Measurements from ENCODE around the gene SPATC1L.
"Not testable (repeated sequence)": the region's sequence is repeated elsewhere in the genome, so short reads cannot be mapped to it uniquely, and the experiment has no call there.

SPATC1L gene

DNA sequence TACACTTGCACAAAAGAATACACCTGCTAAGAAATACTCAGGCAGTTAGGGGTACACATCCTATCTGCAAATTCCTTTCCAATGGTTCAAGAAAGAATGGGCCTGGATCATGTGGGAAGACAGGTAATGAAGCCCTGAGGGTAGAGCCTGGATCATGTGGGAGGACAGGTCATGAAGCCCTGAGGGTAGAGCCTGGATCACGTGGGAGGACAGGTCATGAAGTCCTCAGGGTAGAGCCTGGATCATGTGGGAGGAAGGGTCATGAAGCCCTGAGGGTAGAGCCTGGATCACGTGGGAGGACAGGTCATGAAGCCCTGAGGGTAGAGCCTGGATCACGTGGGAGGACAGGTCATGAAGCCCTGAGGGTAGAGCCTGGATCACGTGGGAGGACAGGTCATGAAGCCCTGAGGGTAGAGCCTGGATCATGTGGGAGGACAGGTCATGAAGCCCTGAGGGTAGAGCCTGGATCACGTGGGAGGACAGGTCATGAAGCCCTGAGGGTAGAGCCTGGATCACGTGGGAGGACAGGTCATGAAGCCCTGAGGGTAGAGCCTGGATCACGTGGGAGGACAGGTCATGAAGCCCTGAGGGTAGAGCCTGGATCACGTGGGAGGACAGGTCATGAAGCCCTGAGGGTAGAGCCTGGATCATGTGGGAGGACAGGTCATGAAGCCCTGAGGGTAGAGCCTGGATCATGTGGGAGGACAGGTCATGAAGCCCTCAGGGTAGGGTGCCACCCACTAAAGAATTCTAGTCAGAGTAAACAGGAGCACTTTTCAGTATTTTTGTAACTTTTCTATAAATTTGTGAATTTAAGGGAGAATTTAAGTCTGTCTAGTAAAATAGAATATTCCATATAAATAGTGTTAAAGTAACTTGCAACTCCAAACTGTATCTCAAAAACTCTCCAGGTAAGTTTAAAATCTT, 16.9 kb upstream of the SPATC1L start:
- FAIRE-seq; DNase-seq (ENCODE audit: insufficient read length, low spot score): not testable (repeated sequence)

DNA sequence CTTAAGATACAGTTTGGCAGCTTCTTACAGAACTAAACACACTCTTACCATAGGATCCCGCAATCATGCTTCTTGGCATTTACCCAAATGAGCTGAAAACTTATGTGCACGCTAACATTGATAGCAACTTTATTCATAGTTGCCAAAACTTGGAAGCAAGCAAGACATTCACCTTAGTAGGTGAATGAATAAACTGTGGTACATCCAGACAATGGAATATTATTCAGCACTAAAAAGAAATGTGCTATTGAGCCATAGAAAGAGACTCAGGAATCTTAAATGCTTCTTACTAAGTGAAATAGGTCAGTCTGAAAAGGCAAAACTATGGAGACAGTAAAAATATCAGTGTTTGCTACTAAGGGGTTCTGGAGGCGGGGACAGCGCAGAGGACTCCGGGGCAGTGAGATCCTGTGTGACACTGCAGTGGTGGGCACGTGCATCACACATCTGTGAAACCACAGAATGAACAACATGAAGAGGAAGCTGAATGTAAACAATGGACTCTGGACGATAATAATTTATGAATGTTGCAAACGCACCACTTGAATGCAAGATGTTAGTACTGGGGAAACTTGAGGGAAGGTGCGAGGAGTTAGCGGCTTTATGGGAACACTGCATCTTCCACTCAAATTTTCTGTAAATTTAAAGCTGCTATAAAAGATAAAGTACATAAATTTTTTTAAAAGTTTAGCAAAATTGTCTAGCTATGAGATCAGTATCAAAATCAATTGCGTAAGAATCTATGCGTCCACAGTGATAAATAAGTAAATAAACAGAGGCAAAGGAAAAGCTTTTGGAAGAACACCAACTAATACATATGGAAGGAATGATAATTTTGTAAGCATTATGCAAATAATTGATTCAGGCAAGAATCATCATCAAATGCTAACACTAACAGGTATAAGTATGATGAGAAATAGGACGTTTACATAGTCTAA, 15.4 kb upstream of the SPATC1L start:
- no peak for FAIRE-seq
- no peak for DNase-seq (ENCODE audit: insufficient read length, low spot score)

DNA sequence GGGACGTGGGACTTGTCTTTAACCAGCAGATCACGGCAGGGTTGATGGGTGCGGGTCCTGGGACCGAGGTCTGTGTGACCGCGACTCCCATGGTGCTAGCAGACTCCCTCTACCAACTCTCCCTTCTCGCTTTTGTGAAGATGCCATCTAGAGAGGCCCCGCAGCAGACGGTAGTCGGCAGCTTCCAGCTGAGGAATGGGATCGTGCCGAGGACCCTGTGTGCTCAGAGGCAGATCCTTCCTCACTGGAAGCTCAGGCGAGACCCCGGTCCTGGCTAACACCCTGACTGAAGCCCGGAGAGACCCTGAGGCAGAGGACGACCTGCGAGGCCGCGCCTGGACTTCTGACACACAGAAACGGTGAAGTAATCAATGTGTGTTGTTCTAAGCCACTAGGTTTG, 12.5 kb upstream of the SPATC1L start:
- DNase-seq (ENCODE audit: insufficient read length, low spot score) (no peak), FAIRE-seq (no peak)

DNA sequence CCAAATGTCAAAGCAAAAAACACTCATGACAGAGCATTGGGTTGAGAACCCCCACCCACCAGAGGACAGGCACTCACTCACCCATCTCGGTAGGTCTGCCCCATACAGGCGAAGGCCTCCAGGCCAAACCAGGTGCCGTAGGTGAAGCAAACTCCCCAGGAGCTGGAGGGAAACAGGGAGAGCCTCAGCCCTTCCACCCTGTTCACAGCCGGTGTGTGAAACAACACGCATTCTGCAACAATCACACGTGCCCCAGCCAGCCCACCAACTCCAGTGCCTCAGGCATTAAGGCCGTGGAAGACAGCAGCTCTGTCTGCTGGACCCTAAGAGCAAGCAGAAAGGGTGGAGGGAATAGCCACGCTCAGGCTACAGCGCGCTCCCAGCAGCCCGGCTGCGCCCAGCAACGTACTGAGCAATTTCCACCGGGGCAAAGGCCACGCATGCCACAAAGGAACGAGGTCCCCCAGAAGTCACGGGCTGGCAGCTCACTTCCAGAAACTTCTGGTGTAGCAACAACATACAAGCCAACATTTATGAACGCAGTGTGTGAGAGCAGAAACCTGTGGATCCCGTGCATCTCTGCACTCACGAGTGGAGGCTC, 11.4 kb upstream of the SPATC1L start:
- DNase-seq (ENCODE audit: insufficient read length, low spot score): no peak
- no peak for FAIRE-seq

DNA sequence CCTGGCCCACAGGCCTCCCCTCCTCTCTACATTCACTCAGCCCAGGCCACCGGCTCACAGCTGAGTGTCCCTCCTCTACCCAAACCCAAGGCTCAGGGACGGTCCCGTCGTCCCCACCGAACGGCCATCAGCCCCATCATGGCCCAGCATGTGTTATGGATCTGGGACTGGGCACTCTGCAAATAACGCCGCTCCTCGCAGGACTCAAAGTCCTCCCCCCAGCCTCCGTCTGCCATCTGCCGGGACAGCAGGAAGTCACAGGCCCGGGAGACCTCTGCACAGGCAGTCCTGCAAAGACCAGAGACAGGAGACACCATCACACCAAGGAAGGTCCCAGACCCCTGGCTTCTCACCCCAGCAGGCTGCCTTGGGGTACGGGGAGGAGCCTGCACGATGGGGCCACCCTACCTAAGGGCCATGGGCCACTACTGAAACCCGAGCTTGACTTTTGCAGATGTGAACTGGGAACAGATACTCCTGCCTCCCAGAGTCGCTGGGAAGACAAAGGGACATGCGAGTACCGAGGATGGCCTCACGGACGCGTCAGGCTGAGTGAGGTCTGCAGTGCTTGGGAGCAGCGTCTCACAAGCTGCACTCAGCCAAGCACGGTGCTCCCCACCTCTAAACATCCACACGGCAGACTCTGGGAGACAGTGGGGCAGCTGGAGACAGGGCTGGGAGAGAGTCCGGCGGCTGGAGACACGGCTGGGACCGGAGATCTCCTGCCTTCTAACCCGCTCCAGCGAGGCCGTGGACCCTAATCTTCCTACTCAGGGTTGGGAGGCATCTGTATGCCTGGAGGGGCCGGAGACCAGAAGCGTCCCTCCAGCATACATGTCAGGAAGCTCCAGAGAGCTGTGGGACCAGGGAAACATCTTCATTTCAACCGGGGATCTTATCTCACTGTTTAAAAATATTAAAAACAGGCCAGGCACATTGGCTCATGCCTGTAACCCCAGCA, 10.4 kb upstream of the SPATC1L start:
- FAIRE-seq: no peak
- no peak for DNase-seq (ENCODE audit: insufficient read length, low spot score)

DNA sequence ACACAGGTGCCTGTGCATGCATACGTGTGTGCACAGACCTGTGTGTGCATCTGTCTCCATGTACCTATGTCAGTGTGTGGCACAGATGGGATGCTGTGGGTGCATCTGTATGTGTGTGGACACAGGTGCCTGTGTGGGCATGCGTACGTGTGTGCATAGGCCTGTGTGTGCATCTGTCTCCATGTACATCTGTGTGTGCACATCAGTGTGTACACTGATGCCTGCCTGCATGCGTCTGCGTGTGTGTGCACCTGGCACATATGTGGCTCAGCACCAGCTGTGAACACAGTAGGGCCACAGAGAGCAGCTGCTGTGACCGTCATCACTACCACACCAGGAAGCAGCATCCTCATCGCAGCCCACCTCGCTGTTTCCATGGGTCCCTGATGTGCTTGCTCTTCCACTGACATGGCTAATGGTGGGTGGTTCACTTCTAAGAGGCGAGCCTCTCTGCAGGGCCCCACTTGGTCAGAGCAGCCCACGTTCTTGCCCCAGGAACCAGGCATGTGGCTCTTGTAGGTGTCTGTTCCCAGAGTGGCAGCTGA, 9.6 kb upstream of the SPATC1L start:
- FAIRE-seq (no peak), DNase-seq (ENCODE audit: insufficient read length, low spot score) (no peak)

DNA sequence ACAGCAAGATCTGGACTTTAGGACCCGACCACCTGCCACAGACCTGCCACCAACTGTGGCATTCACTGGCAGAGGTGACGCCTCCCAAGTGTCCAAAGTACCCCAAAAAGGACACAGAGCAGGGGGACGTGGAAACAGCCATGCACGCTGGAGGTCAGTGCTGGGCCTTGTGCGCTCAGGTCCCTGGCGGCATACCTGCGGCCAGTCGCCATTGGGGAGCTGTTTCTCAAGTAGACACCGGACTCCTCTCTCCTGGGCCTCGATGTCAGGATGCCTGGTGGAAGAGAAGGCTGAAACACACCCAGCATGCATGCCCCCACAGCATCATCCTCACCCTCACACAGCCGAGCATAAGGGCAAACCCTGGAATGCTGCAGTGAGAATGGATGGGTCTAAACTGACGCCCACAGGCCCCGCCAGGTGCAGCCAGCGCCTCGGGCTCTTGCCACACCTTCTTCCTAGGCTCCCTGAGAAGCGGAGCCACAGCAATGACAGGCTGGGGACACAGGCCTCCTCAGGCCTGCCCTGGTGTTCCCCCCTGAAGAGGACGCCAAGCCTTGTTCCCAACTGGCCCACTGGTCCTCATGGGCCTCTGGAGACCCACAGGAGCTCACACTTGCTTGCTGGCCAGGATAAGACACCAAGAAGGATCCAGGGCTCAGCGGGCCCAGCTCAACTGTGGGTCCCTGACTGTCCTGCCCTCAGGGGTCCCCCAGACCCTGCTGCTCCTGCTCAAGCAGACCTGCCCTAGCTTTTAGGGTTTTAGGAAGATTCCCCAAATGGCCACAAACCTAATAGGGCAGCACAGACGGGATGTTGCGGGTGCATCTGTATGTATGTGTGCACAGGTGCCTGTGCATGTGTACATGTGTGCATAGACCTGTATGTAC, 7.7 kb upstream of the SPATC1L start:
- FAIRE-seq (no peak), DNase-seq (ENCODE audit: insufficient read length, low spot score) (no peak)

DNA sequence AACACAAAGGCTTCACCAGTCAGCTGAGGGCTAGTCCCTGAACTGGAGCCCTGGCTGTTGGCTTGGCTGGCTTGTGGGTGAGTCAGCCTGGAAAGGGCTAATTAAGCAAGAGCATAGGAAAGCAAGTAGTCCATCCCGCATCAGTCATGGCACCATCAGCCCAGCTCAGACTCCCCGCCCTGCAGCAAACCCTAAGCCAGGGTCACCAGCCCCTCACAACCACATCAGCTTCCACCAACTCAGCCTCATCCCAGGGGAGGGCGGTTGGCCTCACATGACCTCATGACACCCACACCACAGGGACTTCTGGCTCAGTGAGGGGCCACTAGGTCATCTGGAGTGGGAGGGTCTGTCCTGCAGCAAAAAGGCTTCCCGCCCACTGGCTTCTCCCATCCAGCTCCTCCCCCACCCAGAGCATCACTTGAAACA, 7.0 kb upstream of the SPATC1L start:
- FAIRE-seq (no peak), DNase-seq (ENCODE audit: insufficient read length, low spot score) (peak; percentile 28)

DNA sequence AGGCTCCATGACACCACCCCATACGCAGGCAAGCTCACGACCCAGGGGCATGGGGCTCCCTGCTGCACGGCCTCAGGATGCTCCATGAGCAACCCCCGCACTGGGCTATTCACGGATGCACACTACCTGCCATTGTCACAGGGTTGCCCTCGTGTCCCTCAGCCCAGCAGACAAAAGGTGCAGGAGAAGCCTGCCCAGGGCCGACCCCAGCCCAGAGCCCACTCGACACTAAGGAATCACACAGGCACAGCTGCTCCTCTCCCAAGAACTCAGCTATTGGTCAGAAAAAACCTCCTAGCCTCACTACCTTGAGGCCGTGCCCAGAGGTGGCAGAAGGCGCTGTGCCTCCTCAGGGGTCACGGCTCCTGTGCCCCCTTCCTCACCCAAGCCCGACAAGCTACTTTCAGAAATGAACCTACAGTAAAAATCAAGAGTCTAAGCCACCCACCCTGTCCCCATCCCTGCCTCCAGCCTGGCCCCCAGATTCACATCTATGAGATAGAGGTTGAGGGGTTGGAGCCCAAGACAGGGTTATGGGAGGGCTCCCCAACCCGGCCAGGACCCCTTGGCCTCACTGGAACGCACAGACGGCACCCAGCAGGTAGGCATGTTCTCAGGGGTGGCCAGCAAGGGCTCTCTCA, 6.4 kb upstream of the SPATC1L start:
- FAIRE-seq: no peak
- DNase-seq (ENCODE audit: insufficient read length, low spot score): no peak

DNA sequence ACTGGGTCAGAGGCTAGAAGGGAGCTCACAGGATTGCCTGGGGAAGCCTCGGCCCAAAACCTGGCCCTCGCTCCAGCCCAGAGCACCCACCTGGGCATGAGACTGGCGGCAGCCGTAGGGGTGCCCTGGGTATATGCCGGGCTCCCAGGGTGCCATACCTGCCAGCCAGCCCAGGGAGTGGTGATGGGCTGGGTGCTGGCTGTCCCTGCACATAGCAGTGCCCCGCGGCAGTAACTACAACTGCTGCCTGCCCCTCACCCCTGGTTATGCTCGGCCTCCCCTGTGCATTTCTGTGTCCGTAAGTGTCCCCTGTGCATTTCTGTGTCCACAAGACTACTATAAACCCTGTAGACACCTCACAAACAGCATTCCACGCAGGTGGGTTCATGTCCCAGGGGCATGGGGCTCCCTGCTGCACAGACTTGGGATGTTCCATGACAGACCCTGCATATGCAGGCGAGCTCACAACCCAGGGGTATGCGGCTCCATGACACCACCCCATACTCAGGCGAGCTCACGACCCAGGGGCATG, 5.8 kb upstream of the SPATC1L start:
- no peak for FAIRE-seq
- no peak for DNase-seq (ENCODE audit: insufficient read length, low spot score)

DNA sequence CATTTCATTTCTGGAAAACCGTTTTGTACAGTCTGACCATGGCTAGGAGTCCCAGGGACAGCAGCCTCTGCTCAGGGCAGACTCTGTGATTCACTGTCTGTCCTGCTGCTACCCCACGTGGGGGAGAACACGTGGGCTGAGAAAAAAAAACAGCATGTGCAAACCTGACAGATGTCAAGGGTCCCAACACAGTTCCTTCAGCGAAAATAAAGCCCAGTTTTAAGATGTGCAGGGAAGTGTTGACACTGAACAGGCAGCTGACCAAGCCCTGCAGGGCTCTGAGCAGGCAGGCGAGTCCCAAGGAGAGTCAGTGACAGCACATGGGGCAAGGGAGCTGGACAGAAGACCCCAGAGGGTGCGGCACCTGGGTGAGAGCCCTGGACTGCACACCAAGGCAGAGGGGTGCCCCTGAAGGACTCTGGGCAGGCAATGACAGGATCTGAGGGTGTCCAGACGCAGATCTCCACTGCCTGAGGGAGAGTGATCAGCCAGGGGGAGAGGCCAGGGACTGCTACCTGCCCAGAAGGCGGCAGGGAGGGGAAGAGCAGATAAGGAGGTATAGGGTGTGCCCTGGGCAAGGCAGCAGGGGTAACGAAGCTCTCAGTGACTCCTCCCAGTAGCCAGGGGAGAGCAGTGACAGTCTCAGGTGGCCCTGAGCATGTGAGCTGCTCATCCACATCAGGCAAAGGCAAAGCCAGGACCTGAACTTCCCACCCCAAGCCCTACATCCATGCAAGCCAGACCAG, 5.1 kb upstream of the SPATC1L start:
- no peak for DNase-seq (ENCODE audit: insufficient read length, low spot score)
- no peak for FAIRE-seq

DNA sequence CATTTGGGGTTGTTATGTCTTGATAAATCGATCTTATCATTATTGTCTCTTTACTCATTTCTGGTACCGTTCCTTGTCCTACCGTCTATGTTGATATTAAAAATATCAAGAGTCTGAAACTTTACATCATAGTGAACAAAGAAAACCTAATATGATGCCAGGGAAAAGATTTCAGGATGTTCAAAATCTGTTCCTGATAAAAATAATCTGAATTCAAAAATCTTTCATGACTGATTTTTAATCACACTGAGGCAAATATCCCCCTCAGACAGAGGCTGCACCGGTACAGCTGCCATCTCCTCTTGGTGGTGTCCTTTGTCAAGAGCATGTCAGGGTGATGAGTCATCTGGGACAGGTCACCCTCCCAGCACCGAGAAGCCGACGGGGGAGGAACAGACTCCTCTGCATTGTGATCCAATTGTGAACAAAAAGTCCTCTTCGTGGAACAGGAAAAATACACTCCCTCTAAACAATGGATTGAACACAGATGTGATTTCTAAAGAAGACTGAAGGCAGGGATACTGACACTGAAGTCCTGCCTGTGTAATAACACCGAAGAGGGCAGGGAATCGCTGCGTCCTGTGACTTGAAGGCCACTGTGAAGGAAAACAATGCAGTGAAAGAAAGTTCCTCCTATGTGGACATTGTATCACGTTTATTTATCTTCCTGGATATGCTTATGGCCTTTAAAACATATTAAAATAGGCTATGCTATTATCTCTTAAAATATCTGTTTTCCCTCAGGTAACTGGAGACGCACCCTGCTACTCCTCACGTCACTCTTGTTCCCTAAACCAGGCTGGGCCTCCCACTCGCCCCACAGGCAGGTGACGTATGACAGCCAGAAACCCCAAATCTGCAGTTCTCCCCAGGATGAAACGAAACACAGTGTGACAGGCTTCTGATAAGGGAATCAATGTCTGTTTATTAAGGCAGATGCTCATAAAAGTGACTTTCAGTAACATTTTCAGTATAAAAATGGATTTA, 4.3 kb upstream of the SPATC1L start:
- DNase-seq (ENCODE audit: insufficient read length, low spot score) (peak; percentile 75), FAIRE-seq (no peak)

DNA sequence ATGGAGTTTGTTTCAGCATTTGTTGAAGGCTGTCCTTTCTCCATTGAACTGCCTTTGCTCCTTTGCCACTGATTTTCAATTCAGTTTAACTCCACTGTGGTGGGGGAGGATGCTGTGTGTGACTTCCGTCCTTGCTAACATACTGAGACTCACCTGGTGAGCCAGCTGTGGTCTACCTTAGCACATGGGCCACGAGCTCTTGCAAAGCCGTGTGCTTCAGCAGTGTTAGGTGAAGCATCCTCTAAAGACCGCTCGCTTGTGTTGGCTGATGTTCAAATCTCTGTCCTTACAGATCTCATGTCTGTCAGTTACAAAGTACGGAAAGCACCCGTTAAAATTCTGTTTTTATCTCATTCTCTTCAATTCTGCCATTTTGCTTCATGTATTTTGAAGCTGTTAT, 3.6 kb upstream of the SPATC1L start:
- DNase-seq (ENCODE audit: insufficient read length, low spot score) (no peak), FAIRE-seq (no peak)

DNA sequence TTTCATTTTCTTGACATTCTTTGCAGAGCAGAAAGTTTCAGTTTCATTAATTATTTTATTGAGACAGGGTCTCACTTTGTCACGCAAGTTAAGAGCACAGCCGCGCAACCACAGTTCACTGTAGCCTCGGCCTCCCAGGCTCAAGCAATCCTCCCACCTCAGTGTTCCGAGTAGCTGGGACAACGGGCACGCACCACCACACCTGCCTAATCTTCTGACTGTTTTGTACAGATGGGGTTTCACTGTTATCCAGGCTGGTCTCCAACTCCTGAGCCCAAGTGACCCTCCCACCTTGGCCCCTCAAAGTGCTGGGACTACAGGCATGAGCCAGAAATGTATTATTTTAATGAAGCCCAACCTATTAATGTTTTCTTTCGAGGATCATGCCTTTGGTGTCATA, 3.0 kb upstream of the SPATC1L start:
- DNase-seq (ENCODE audit: insufficient read length, low spot score) (no peak), FAIRE-seq (no peak)

DNA sequence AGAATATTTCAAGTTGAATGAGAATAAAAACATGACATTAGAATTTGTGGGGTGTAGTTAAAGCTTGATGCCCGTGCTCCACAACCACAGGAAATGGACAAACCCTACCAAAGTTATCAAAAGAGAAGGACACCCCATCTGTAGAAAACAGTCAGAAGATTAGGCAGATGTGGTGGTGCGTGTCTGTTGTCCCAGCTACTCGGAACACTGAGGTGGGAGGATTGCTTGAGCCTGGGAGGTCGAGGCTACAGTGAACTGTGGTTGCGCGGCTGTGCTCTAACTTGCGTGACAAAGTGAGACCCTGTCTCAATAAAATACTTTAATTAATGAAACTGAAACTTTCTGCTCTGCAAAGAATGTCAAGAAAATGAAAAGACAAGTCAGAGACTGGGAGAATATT, 1.5 kb upstream of the SPATC1L start:
- FAIRE-seq (no peak), DNase-seq (ENCODE audit: insufficient read length, low spot score) (no peak)

All from HTR-8/SVneo (cell line).